ENCODE data around the gene SBSN.

SBSN gene

DNA sequence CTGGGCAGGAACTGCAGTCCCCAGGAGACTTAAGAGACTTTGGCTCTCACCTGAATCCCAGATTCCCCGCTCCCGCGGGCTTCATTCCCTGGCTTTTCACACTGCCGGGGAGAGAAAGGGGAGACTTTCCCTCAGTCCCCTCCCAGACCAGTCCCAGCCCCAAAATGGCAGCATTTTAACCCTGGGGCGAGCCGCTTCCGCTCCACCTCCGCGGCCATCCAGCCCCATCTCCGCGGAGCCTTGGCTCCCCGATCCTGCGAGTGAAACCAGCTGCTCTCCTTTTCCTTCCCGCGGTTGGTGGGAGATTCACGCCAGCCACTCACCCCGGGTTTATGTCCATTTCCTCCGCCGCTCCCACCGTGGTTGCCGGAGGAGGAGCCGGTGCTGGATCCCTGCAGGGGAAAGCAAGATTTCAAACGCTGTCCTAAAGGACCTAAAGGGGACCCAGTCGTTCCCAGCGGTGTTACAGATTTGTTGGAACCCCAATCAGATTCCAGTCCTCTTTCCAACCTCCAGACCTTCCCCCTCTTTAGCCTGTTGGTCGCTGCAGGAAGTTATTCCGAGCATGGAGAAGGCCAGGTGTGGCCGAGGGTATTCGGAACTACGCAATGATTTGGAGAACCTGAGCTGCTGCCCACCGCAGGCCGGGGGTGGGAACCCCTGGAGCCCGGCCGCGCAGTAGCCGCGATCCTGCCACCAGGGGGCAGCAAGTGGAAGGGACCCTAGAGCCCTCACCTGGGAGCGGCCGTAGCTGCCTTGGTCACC lies 18.1 kb downstream of the SBSN start:
- Histone ChIP-seq H3K36me3 (ENCODE audit: low read depth) (peaks cover 40% of the 10 kb centered on the region), H3K27me3 (ENCODE audit: insufficient read depth, poor library complexity, severe bottlenecking) (no peaks in the 10 kb centered on the region), H3K4me1 (ENCODE audit: insufficient read depth, poor library complexity, severe bottlenecking) (peaks cover 9% of the 10 kb centered on the region), H3K9me3 (ENCODE audit: severe bottlenecking) (no peaks in the 10 kb centered on the region), H3K27ac (ENCODE audit: poor library complexity, severe bottlenecking) (peak overlapping the region; percentile 93), H3K4me3 (ENCODE audit: severe bottlenecking) (peak overlapping the region; percentile 42)
- peak; percentile 81 for ATAC-seq (ENCODE audit: low read depth)
- TF ChIP-seq, protein P1, sequence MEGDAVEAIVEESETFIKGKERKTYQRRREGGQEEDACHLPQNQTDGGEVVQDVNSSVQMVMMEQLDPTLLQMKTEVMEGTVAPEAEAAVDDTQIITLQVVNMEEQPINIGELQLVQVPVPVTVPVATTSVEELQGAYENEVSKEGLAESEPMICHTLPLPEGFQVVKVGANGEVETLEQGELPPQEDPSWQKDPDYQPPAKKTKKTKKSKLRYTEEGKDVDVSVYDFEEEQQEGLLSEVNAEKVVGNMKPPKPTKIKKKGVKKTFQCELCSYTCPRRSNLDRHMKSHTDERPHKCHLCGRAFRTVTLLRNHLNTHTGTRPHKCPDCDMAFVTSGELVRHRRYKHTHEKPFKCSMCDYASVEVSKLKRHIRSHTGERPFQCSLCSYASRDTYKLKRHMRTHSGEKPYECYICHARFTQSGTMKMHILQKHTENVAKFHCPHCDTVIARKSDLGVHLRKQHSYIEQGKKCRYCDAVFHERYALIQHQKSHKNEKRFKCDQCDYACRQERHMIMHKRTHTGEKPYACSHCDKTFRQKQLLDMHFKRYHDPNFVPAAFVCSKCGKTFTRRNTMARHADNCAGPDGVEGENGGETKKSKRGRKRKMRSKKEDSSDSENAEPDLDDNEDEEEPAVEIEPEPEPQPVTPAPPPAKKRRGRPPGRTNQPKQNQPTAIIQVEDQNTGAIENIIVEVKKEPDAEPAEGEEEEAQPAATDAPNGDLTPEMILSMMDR (IDR thresholded peaks at IDR 0.05; ENCODE audit: poor library complexity, severe bottlenecking), result peak; percentile 96
- peak; percentile 84 for DNase-seq (ENCODE audit: low spot score)

DNA sequence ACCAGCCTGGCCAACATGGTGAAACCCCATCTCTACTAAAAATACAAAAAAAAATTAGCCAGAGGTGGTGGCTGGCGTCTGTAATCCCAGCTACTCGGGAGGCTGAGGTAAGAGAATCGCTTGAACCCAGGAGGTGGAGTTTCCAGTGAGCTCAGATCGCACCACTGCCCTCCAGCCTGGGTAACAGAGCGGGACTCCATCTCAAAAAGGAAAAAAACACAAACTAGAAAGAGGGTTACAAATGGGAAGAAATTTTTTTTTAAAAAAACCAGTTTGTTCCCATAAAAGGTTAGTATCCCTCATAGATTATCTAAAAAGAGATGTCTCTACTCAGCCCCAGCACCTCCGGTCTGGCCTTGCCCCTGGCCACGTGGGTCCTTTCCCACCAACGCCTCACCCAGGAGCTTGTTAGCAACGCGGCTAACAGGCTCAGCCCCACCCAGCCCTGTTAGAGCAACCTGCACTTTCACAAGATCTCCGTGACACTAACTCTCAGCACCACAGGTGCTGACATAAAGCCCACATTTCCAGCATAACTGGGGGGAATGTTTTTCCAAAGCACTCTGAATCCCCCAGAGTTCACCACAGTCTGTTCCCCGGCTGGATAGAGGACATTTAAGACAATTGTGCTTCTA lies 19.0 kb downstream of the SBSN start:
- no peak for DNase-seq (ENCODE audit: low spot score)
- H3K36me3 ChIP-seq (ENCODE audit: low read depth), result peaks cover 49% of the 10 kb centered on the region
- TF ChIP-seq, protein P1 (IDR thresholded peaks at IDR 0.05; ENCODE audit: poor library complexity, severe bottlenecking), result no peak
- H3K9me3 ChIP-seq (ENCODE audit: severe bottlenecking), result no peaks in the 10 kb centered on the region
- ATAC-seq (ENCODE audit: low read depth), result peak; percentile 66
- H3K27me3 ChIP-seq (ENCODE audit: insufficient read depth, poor library complexity, severe bottlenecking), result no peaks in the 10 kb centered on the region
- H3K4me1 ChIP-seq (ENCODE audit: insufficient read depth, poor library complexity, severe bottlenecking), result peaks cover 9% of the 10 kb centered on the region
- H3K4me3 ChIP-seq (ENCODE audit: severe bottlenecking), result peak overlapping the region; percentile 42
- H3K27ac ChIP-seq (ENCODE audit: poor library complexity, severe bottlenecking), result peak overlapping the region; percentile 93

DNA sequence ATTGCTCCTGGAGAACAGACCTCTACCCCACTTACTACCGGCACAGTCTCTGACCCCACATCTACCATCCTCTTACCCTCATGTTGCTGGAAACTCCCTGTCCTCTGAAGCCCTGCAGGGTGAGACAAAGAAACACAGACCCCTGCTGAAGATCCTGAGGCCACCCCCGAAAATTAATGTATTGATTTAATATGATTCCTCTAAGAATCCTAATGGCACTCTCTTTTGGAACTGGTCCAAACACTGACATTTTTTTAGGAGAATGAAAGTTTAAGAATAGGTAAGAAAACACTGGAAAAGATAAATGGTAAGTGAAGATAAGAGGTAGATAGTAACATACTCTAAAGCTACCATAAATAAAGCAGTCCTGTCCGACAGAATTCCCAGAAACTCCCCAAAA lies 20.0 kb downstream of the SBSN start:
- Histone ChIP-seq H3K9me3 (ENCODE audit: severe bottlenecking) (no peaks in the 10 kb centered on the region), H3K36me3 (ENCODE audit: low read depth) (peaks cover 57% of the 10 kb centered on the region), H3K4me1 (ENCODE audit: insufficient read depth, poor library complexity, severe bottlenecking) (peaks cover 9% of the 10 kb centered on the region), H3K27ac (ENCODE audit: poor library complexity, severe bottlenecking) (no peak overlapping the region), H3K27me3 (ENCODE audit: insufficient read depth, poor library complexity, severe bottlenecking) (no peaks in the 10 kb centered on the region), H3K4me3 (ENCODE audit: severe bottlenecking) (no peak overlapping the region)
- ATAC-seq (ENCODE audit: low read depth), result no peak
- DNase-seq (ENCODE audit: low spot score), result no peak
- TF ChIP-seq, protein P1 (IDR thresholded peaks at IDR 0.05; ENCODE audit: poor library complexity, severe bottlenecking), result no peak

DNA sequence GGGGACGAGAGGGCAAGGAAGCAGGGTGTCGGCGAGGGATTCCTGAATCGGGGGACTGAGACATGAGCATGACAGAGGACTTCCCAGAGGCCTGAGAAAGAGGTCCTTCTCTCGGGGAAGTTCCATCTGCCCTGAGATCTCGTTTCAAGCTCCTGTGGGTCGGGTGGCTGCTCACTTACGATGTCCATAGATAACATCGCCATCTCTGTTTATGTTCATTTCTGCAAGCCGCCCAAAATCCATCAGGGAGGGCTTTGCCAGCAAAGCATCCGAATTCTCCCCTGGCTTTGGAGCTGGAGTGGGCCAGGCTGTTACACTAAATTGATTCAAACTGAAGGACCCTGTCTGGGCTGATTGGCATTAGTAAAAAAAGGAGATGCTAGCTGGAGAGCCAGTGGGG lies 20.6 kb downstream of the SBSN start:
- Histone ChIP-seq H3K4me3 (ENCODE audit: severe bottlenecking) (no peak overlapping the region), H3K27me3 (ENCODE audit: insufficient read depth, poor library complexity, severe bottlenecking) (no peaks in the 10 kb centered on the region), H3K9me3 (ENCODE audit: severe bottlenecking) (no peaks in the 10 kb centered on the region), H3K27ac (ENCODE audit: poor library complexity, severe bottlenecking) (no peak overlapping the region), H3K4me1 (ENCODE audit: insufficient read depth, poor library complexity, severe bottlenecking) (peaks cover 9% of the 10 kb centered on the region), H3K36me3 (ENCODE audit: low read depth) (peaks cover 57% of the 10 kb centered on the region)
- TF ChIP-seq, protein P1 (IDR thresholded peaks at IDR 0.05; ENCODE audit: poor library complexity, severe bottlenecking), result no peak
- DNase-seq (ENCODE audit: low spot score), result no peak
- no peak for ATAC-seq (ENCODE audit: low read depth)

DNA sequence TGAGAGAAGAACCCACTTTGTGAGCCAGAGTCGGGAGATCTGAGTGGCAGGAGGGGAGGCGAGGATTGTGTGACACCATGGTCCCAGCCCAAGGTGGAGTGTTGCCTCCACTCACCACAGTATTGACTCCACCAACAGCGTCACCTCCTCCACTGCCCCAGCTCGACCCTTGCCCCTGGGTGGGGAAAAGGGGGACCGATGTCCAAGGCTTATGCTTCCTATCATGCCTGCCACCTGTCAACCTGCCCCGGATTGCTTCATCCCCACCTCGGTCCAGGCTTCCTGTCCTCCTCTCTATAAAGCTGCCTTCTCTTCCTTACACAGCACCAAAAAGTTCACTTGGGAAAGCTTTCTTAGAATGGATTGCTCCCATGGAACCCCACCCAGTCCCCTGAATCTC lies 22.1 kb downstream of the SBSN start:
- Histone ChIP-seq H3K36me3 (ENCODE audit: low read depth) (peaks cover 72% of the 10 kb centered on the region), H3K27ac (ENCODE audit: poor library complexity, severe bottlenecking) (no peak overlapping the region), H3K27me3 (ENCODE audit: insufficient read depth, poor library complexity, severe bottlenecking) (no peaks in the 10 kb centered on the region), H3K4me1 (ENCODE audit: insufficient read depth, poor library complexity, severe bottlenecking) (peaks cover 9% of the 10 kb centered on the region), H3K4me3 (ENCODE audit: severe bottlenecking) (no peak overlapping the region), H3K9me3 (ENCODE audit: severe bottlenecking) (no peaks in the 10 kb centered on the region)
- ATAC-seq (ENCODE audit: low read depth), result no peak
- TF ChIP-seq, protein P1 (IDR thresholded peaks at IDR 0.05; ENCODE audit: poor library complexity, severe bottlenecking), result no peak
- no peak for DNase-seq (ENCODE audit: low spot score)
